Measurements from ENCODE around the gene SND1.

Gene SND1

GRCh38 chr7:127736511-127736910 is 84.5 kb downstream of the SND1 start:
- DNase-seq, result no peak

- no peak for DNase-seq
Observed at GRCh38 chr7:127738859-127739258, 86.9 kb downstream of the SND1 start.

GRCh38 chr7:127741764-127742375 is 89.9 kb downstream of the SND1 start:
- no peak for DNase-seq

GRCh38 chr7:127745445-127745844 is 93.5 kb downstream of the SND1 start:
- no peak for DNase-seq

GRCh38 chr7:127751062-127751461 is 99.1 kb downstream of the SND1 start:
- no peak for DNase-seq

GRCh38 chr7:127751490-127752448 is 99.8 kb downstream of the SND1 start:
- DNase-seq, result no peak

- no peak for DNase-seq
Observed at GRCh38 chr7:127752829-127753228, 100.8 kb downstream of the SND1 start.

GRCh38 chr7:127754457-127754856 is 102.5 kb downstream of the SND1 start:
- no peak for DNase-seq

GRCh38 chr7:127755521-127755920 is 103.5 kb downstream of the SND1 start:
- no peak for DNase-seq

GRCh38 chr7:127755965-127756364 is 104.0 kb downstream of the SND1 start:
- DNase-seq, result no peak

GRCh38 chr7:127758105-127758504 is 106.1 kb downstream of the SND1 start:
- DNase-seq, result no peak

GRCh38 chr7:127758845-127759244 is 106.9 kb downstream of the SND1 start:
- DNase-seq, result no peak

GRCh38 chr7:127759945-127760421 is 108.0 kb downstream of the SND1 start:
- DNase-seq, result no peak

GRCh38 chr7:127760436-127761031 is 108.5 kb downstream of the SND1 start:
- no peak for DNase-seq

- DNase-seq, result no peak
Observed at GRCh38 chr7:127761196-127761595, 109.2 kb downstream of the SND1 start.

GRCh38 chr7:127764681-127765080 is 112.7 kb downstream of the SND1 start:
- no peak for DNase-seq

GRCh38 chr7:127765150-127765549 is 113.2 kb downstream of the SND1 start:
- DNase-seq, result no peak

- no peak for DNase-seq
Observed at GRCh38 chr7:127766831-127767459, 115.0 kb downstream of the SND1 start.

GRCh38 chr7:127768241-127768640 is 116.2 kb downstream of the SND1 start:
- no peak for DNase-seq

- no peak for DNase-seq
Observed at GRCh38 chr7:127769137-127769536, 117.1 kb downstream of the SND1 start.

- DNase-seq, result no peak
Observed at GRCh38 chr7:127769696-127770400, 117.9 kb downstream of the SND1 start.

- DNase-seq, result no peak
Observed at GRCh38 chr7:127770885-127771284, 118.9 kb downstream of the SND1 start.

GRCh38 chr7:127771707-127772106 is 119.7 kb downstream of the SND1 start:
- no peak for DNase-seq
